Measurements from ENCODE around the gene VNN1.
"Not testable (repeated sequence)": the region's sequence is repeated elsewhere in the genome, so short reads cannot be mapped to it uniquely, and the experiment has no call there.

The VNN1 gene

GRCh38 chr6:132712366-132712765 is 1.5 kb downstream of the VNN1 start (continued):
- no peak for TF ChIP-seq ZNF565 (CRISPR knock-in tag; conservative IDR thresholded peaks at IDR 0.05; ENCODE audit: low read depth)

DNA sequence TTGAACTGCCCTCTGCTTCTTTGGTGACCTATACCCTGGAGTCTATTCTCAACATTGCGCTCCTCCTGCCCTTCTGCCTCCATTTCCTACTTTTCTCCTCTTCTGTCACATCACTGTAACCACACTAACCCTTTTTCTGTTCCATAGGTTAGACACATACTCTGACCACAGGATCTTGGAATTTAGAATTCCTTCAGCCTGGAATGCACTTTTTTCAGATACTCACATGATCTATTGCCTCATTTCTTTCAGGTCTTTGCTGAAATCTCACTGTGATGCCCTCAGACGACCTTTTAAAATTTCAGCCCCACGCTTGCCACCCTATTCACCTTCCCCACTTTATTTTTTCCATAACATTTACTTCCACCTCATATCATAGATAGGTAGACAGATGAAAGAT is 5.1 kb downstream of the VNN1 start:
- no peak for TF ChIP-seq ZNF70 (CRISPR knock-in tag; IDR thresholded peaks at IDR 0.05)
- TF ChIP-seq SNAI2 (CRISPR knock-in tag; IDR thresholded peaks at IDR 0.05), result no peak
- no peak for TF ChIP-seq GLIS3 (CRISPR knock-in tag; IDR thresholded peaks at IDR 0.05)
- TF ChIP-seq, protein P1, sequence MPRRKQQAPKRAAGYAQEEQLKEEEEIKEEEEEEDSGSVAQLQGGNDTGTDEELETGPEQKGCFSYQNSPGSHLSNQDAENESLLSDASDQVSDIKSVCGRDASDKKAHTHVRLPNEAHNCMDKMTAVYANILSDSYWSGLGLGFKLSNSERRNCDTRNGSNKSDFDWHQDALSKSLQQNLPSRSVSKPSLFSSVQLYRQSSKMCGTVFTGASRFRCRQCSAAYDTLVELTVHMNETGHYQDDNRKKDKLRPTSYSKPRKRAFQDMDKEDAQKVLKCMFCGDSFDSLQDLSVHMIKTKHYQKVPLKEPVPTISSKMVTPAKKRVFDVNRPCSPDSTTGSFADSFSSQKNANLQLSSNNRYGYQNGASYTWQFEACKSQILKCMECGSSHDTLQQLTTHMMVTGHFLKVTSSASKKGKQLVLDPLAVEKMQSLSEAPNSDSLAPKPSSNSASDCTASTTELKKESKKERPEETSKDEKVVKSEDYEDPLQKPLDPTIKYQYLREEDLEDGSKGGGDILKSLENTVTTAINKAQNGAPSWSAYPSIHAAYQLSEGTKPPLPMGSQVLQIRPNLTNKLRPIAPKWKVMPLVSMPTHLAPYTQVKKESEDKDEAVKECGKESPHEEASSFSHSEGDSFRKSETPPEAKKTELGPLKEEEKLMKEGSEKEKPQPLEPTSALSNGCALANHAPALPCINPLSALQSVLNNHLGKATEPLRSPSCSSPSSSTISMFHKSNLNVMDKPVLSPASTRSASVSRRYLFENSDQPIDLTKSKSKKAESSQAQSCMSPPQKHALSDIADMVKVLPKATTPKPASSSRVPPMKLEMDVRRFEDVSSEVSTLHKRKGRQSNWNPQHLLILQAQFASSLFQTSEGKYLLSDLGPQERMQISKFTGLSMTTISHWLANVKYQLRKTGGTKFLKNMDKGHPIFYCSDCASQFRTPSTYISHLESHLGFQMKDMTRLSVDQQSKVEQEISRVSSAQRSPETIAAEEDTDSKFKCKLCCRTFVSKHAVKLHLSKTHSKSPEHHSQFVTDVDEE (CRISPR knock-in tag; IDR thresholded peaks at IDR 0.05), result no peak
- TF ChIP-seq ZNF565 (CRISPR knock-in tag; conservative IDR thresholded peaks at IDR 0.05; ENCODE audit: low read depth), result no peak

GRCh38 chr6:132708002-132708401 is 5.9 kb downstream of the VNN1 start:
- ATAC-seq, result no peak
- TF ChIP-seq, protein P2, sequence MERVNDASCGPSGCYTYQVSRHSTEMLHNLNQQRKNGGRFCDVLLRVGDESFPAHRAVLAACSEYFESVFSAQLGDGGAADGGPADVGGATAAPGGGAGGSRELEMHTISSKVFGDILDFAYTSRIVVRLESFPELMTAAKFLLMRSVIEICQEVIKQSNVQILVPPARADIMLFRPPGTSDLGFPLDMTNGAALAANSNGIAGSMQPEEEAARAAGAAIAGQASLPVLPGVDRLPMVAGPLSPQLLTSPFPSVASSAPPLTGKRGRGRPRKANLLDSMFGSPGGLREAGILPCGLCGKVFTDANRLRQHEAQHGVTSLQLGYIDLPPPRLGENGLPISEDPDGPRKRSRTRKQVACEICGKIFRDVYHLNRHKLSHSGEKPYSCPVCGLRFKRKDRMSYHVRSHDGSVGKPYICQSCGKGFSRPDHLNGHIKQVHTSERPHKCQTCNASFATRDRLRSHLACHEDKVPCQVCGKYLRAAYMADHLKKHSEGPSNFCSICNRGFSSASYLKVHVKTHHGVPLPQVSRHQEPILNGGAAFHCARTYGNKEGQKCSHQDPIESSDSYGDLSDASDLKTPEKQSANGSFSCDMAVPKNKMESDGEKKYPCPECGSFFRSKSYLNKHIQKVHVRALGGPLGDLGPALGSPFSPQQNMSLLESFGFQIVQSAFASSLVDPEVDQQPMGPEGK (CRISPR knock-in tag; IDR thresholded peaks at IDR 0.05; ENCODE audit: borderline replicate concordance), result no peak
- no peak for TF ChIP-seq RARB (CRISPR knock-in tag; IDR thresholded peaks at IDR 0.05)
- TF ChIP-seq, protein P1 (CRISPR knock-in tag; IDR thresholded peaks at IDR 0.05), result no peak
- no peak for TF ChIP-seq PPARA (CRISPR knock-in tag; IDR thresholded peaks at IDR 0.05; ENCODE audit: borderline replicate concordance)
- no peak for TF ChIP-seq ISL1 (CRISPR knock-in tag; IDR thresholded peaks at IDR 0.05)
- no peak for TF ChIP-seq TOX (CRISPR knock-in tag; IDR thresholded peaks at IDR 0.05; ENCODE audit: borderline replicate concordance)
- TF ChIP-seq TCF4 (CRISPR knock-in tag; IDR thresholded peaks at IDR 0.05; ENCODE audit: borderline replicate concordance), result no peak
- no peak for TF ChIP-seq ZC3H10 (CRISPR knock-in tag; IDR thresholded peaks at IDR 0.05)
- TF ChIP-seq ZNF70 (CRISPR knock-in tag; IDR thresholded peaks at IDR 0.05), result no peak
- TF ChIP-seq, protein P3, sequence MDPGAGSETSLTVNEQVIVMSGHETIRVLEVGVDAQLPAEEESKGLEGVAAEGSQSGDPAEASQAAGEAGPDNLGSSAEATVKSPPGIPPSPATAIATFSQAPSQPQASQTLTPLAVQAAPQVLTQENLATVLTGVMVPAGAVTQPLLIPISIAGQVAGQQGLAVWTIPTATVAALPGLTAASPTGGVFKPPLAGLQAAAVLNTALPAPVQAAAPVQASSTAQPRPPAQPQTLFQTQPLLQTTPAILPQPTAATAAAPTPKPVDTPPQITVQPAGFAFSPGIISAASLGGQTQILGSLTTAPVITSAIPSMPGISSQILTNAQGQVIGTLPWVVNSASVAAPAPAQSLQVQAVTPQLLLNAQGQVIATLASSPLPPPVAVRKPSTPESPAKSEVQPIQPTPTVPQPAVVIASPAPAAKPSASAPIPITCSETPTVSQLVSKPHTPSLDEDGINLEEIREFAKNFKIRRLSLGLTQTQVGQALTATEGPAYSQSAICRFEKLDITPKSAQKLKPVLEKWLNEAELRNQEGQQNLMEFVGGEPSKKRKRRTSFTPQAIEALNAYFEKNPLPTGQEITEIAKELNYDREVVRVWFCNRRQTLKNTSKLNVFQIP (CRISPR knock-in tag; IDR thresholded peaks at IDR 0.05; ENCODE audit: borderline replicate concordance, low read depth), result no peak
- no peak for TF ChIP-seq ESRRG (CRISPR knock-in tag; IDR thresholded peaks at IDR 0.05)
- no peak for TF ChIP-seq OSR1 (CRISPR knock-in tag; IDR thresholded peaks at IDR 0.05)
- TF ChIP-seq ZFP3 (CRISPR knock-in tag; IDR thresholded peaks at IDR 0.05), result no peak
- no peak for TF ChIP-seq ZNF8 (CRISPR knock-in tag; IDR thresholded peaks at IDR 0.05)
- TF ChIP-seq GLIS3 (CRISPR knock-in tag; IDR thresholded peaks at IDR 0.05), result no peak

More for the DNA sequence above, 5.1 kb downstream of the VNN1 start:
- no peak for ATAC-seq

- ATAC-seq, result not testable (repeated sequence)
Observed at GRCh38 chr6:132706756-132707155, 7.1 kb downstream of the VNN1 start.

DNA sequence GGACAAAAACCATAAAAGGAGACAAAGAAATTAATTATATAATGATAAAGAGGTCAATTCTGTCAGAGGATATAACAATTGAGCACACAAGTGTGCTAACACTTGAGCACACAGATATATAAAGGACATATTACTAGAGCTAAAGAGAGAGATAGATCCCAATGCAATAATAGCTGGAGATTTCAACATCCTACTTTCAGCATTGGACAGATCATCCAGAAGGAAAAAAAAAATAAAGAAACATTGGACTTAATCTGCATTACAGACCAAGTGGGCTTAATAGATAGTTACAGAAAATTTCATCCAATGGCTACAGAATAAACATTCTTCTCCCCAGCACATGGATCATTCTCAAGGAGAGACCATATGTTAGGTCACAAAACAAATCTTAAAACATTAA is 9.9 kb downstream of the VNN1 start:
- no peak for ATAC-seq
- TF ChIP-seq, protein P4, sequence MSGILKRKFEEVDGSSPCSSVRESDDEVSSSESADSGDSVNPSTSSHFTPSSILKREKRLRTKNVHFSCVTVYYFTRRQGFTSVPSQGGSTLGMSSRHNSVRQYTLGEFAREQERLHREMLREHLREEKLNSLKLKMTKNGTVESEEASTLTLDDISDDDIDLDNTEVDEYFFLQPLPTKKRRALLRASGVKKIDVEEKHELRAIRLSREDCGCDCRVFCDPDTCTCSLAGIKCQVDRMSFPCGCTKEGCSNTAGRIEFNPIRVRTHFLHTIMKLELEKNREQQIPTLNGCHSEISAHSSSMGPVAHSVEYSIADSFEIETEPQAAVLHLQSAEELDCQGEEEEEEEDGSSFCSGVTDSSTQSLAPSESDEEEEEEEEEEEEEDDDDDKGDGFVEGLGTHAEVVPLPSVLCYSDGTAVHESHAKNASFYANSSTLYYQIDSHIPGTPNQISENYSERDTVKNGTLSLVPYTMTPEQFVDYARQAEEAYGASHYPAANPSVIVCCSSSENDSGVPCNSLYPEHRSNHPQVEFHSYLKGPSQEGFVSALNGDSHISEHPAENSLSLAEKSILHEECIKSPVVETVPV (CRISPR knock-in tag; IDR thresholded peaks at IDR 0.05), result no peak
- TF ChIP-seq, protein P1 (CRISPR knock-in tag; IDR thresholded peaks at IDR 0.05), result no peak
- TF ChIP-seq ZNF70 (CRISPR knock-in tag; IDR thresholded peaks at IDR 0.05) (no peak), ZNF8 (CRISPR knock-in tag; IDR thresholded peaks at IDR 0.05) (no peak), SNAI2 (CRISPR knock-in tag; IDR thresholded peaks at IDR 0.05) (no peak), TOX (CRISPR knock-in tag; IDR thresholded peaks at IDR 0.05; ENCODE audit: borderline replicate concordance) (no peak), ZFP30 (CRISPR knock-in tag; IDR thresholded peaks at IDR 0.05) (no peak), CSDC2 (CRISPR knock-in tag; IDR thresholded peaks at IDR 0.05) (no peak), TCF4 (CRISPR knock-in tag; IDR thresholded peaks at IDR 0.05; ENCODE audit: borderline replicate concordance) (no peak), ARNTL (CRISPR knock-in tag; IDR thresholded peaks at IDR 0.05; ENCODE audit: borderline replicate concordance, low read depth) (no peak)

Data from SK-N-SH treated with all-trans-retinoic acid at 6 μM for 48 hours (cell line).